ENCODE measurements around the gene C12orf75.

The C12orf75 gene

GRCh38 chr12:105384220-105384619 is 53.7 kb downstream of the C12orf75 start:
- DNase-seq (ENCODE audit: low spot score), result no peak
- in situ Hi-C loops (cut with MboI; ENCODE audit: low sequenced_read_pairs, unreplicated experiment), result loop anchor here (10.0 kb wide), 1 partner anchor 99 kb away; no protein-coding TSS in a partner anchor
- TF ChIP-seq CTCF (IDR thresholded peaks at IDR 0.05; ENCODE audit: borderline replicate concordance, control extremely low read depth, extremely low read depth, insufficient read depth, missing control alignments), result no peak

GRCh38 chr12:105384916-105385535 is 54.5 kb downstream of the C12orf75 start:
- no peak for DNase-seq (ENCODE audit: low spot score)
- in situ Hi-C loops (cut with MboI; ENCODE audit: low sequenced_read_pairs, unreplicated experiment), result loop anchor here (10.0 kb wide), 1 partner anchor 100 kb away; no protein-coding TSS in a partner anchor
- TF ChIP-seq CTCF (IDR thresholded peaks at IDR 0.05; ENCODE audit: borderline replicate concordance, control extremely low read depth, extremely low read depth, insufficient read depth, missing control alignments), result no peak

- in situ Hi-C loops (cut with MboI; ENCODE audit: low sequenced_read_pairs, unreplicated experiment), result loop anchor here (10.0 kb wide), 1 partner anchor 102 kb away; no protein-coding TSS in a partner anchor
- no peak for DNase-seq (ENCODE audit: low spot score)
- no peak for TF ChIP-seq CTCF (IDR thresholded peaks at IDR 0.05; ENCODE audit: borderline replicate concordance, control extremely low read depth, extremely low read depth, insufficient read depth, missing control alignments)
Observed at GRCh38 chr12:105386431-105386830, 55.9 kb downstream of the C12orf75 start.

- DNase-seq (ENCODE audit: low spot score), result no peak
- TF ChIP-seq CTCF (IDR thresholded peaks at IDR 0.05; ENCODE audit: borderline replicate concordance, control extremely low read depth, extremely low read depth, insufficient read depth, missing control alignments), result no peak
- in situ Hi-C loops (cut with MboI; ENCODE audit: low sequenced_read_pairs, unreplicated experiment), result no loop called here
Observed at GRCh38 chr12:105391231-105391630, 60.7 kb downstream of the C12orf75 start.

- in situ Hi-C loops (cut with MboI; ENCODE audit: low sequenced_read_pairs, unreplicated experiment), result no loop called here
- TF ChIP-seq CTCF (IDR thresholded peaks at IDR 0.05; ENCODE audit: borderline replicate concordance, control extremely low read depth, extremely low read depth, insufficient read depth, missing control alignments), result no peak
- no peak for DNase-seq (ENCODE audit: low spot score)
Observed at GRCh38 chr12:105393587-105393986, 63.1 kb downstream of the C12orf75 start.

- DNase-seq (ENCODE audit: low spot score), result no peak
- in situ Hi-C loops (cut with MboI; ENCODE audit: low sequenced_read_pairs, unreplicated experiment), result no loop called here
- no peak for TF ChIP-seq CTCF (IDR thresholded peaks at IDR 0.05; ENCODE audit: borderline replicate concordance, control extremely low read depth, extremely low read depth, insufficient read depth, missing control alignments)
Observed at GRCh38 chr12:105396024-105396423, 65.5 kb downstream of the C12orf75 start.
